Uterus (tissue), 2 donors: Measurements from ENCODE around the gene PBX1.

Source experiments
- POLR2A ChIP-seq, 2 donors: fragments of 450-650 bp; IDR thresholded peaks; one replicate each; pipeline ENCODE4 v1.6.1; 2016; ENCODE audit warnings: antibody characterized with exemption in 2 of 2, mild to moderate bottlenecking in 1 of 2, moderate library complexity in 1 of 2
- TF ChIP-seq, protein P1 (sequence below), 4 experiments: fragments of 200-600 bp in 2 of 4; fragments of 450-650 bp in 2 of 4; sonication (generic) in 2 of 4; IDR thresholded peaks; one replicate each; pipeline ENCODE4 v1.5.1; 2016 to 2019; ENCODE audit warnings: antibody characterized with exemption in 4 of 4, mild to moderate bottlenecking in 2 of 4, moderate library complexity in 1 of 4

DNA sequence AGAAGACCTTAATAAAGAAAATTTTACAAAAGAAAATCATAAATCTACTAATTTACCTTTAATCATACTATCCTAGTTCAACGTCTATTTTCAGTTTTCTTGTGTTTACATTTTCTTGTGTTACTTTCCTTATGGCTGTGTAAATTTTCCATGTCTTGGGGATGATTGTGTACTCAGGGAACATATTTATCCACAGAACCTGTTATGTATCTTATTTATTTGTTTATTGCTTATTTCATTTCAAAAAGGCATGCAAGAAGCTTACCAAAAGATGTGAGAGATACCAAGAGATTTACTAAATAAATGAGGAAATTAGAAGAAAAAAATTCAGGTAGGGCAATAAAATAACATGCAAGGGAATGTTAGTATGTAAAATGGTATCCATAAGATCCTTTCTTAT, 22.8 kb downstream of the PBX1 start:
- TF ChIP-seq POLR2A (IDR thresholded peaks at IDR 0.05) = no peak
- TF ChIP-seq, protein P1, sequence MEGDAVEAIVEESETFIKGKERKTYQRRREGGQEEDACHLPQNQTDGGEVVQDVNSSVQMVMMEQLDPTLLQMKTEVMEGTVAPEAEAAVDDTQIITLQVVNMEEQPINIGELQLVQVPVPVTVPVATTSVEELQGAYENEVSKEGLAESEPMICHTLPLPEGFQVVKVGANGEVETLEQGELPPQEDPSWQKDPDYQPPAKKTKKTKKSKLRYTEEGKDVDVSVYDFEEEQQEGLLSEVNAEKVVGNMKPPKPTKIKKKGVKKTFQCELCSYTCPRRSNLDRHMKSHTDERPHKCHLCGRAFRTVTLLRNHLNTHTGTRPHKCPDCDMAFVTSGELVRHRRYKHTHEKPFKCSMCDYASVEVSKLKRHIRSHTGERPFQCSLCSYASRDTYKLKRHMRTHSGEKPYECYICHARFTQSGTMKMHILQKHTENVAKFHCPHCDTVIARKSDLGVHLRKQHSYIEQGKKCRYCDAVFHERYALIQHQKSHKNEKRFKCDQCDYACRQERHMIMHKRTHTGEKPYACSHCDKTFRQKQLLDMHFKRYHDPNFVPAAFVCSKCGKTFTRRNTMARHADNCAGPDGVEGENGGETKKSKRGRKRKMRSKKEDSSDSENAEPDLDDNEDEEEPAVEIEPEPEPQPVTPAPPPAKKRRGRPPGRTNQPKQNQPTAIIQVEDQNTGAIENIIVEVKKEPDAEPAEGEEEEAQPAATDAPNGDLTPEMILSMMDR (IDR thresholded peaks at IDR 0.05) = no peak
